GM23338 (cell line): ENCODE results near the gene EHMT2. TPM values are rescaled to one million over a fixed set of nuclear protein-coding genes. Genes with fewer than 3 reads are reported as not detected.

ENCODE experiments used
- ATAC-seq: fragments of 200-7000 bp; cut with Tn5 transposase; 3 replicates; pipeline ENCODE4 v1.9.1; 2020
- DNase-seq: peaks from one replicate; pipeline ENCODE4 v3.0.0-alpha.2; 2015; ENCODE audit warnings: low spot score
- H2AFZ ChIP-seq: fragments of 200-600 bp; sonication (generic); 2 replicates; pipeline ENCODE4 v1.8.0; 2016; ENCODE audit warnings: antibody characterized with exemption, mild to moderate bottlenecking, moderate library complexity
- H3F3A ChIP-seq: fragments of 200-600 bp; sonication (generic); replicated peaks from 2 replicates; pipeline ENCODE4 v1.8.0; 2017; ENCODE audit warnings: antibody characterized with exemption, mixed run types, low read depth
- H3K27ac ChIP-seq: fragments of 200-600 bp; sonication (generic); 2 replicates; pipeline ENCODE4 v1.6.1; 2016; ENCODE audit warnings: low read depth
- H3K27me3 ChIP-seq: fragments of 200-600 bp; sonication (generic); 2 replicates; pipeline ENCODE4 v1.8.0; 2016; ENCODE audit warnings: mild to moderate bottlenecking, mixed run types, moderate library complexity; ENCODE audit not compliant: insufficient read depth
- H3K36me3 ChIP-seq: fragments of 200-600 bp; sonication (generic); 2 replicates; pipeline ENCODE4 v1.8.0; 2016; ENCODE audit warnings: mild to moderate bottlenecking; ENCODE audit not compliant: insufficient read depth
- H3K4me1 ChIP-seq: fragments of 200-600 bp; sonication (generic); 2 replicates; pipeline ENCODE4 v1.8.0; 2016; ENCODE audit warnings: mild to moderate bottlenecking, moderate library complexity; ENCODE audit not compliant: insufficient read depth
- H3K4me2 ChIP-seq: fragments of 200-600 bp; sonication (generic); 2 replicates; pipeline ENCODE4 v1.7.1; 2017; ENCODE audit warnings: mixed run types
- H3K4me3 ChIP-seq: fragments of 200-600 bp; sonication (generic); 2 replicates; pipeline ENCODE4 v1.6.1; 2016; ENCODE audit warnings: mixed run types
- H3K79me2 ChIP-seq: fragments of 200-600 bp; sonication (generic); replicated peaks from 2 replicates; pipeline ENCODE4 v1.8.0; 2017; ENCODE audit warnings: mild to moderate bottlenecking; ENCODE audit not compliant: insufficient read depth
- H3K9me2 ChIP-seq: fragments of 200-600 bp; sonication (generic); 2 replicates; pipeline ENCODE4 v1.8.0; 2017; ENCODE audit not compliant: insufficient read depth
- H4K20me1 ChIP-seq: fragments of 200-600 bp; sonication (generic); replicated peaks from 2 replicates; pipeline ENCODE4 v1.8.0; 2017; ENCODE audit warnings: mild to moderate bottlenecking; ENCODE audit not compliant: insufficient read depth
- H3K27ac Mint-ChIP-seq: 2 replicates; pipeline ENCODE4 v1.8.0; 2020; ENCODE audit warnings: inconsistent platforms, mild to moderate bottlenecking, moderate library complexity, mixed read lengths
- H3K27me3 Mint-ChIP-seq: 3 replicates; pipeline ENCODE4 v1.8.0; 2022; ENCODE audit warnings: low read depth, mild to moderate bottlenecking, moderate library complexity, mixed read lengths, inconsistent platforms; ENCODE audit not compliant: insufficient read depth, poor library complexity
- H3K36me3 Mint-ChIP-seq: 3 replicates; pipeline ENCODE4 v1.8.0; 2021; ENCODE audit warnings: low read depth, mild to moderate bottlenecking, inconsistent platforms, moderate library complexity, mixed read lengths
- H3K4me1 Mint-ChIP-seq: 3 replicates; pipeline ENCODE4 v1.8.0; 2020; ENCODE audit warnings: mild to moderate bottlenecking, inconsistent platforms, mixed read lengths
- H3K4me3 Mint-ChIP-seq: 3 replicates; pipeline ENCODE4 v1.8.0; 2021; ENCODE audit warnings: moderate library complexity, mild to moderate bottlenecking, inconsistent platforms, mixed read lengths
- H3K9me3 Mint-ChIP-seq: 3 replicates; pipeline ENCODE4 v1.8.0; 2020; ENCODE audit warnings: moderate library complexity, mild to moderate bottlenecking, inconsistent platforms, mixed read lengths
- CREB1 ChIP-seq: fragments of 250-450 bp; sonication (Bioruptor Pico); IDR thresholded peaks from 2 replicates; pipeline ENCODE4 v1.5.0; 2020; ENCODE audit warnings: low read depth, mild to moderate bottlenecking, moderate library complexity
- CTCF ChIP-seq, 2 experiments: fragments of 200-600 bp in 1 of 2; sonication (generic) in 1 of 2; conservative IDR thresholded peaks; 2 replicates each; pipeline versions ENCODE4 v1.5.1 to v1.6.1; 2016 to 2017; ENCODE audit warnings: antibody characterized with exemption in 2 of 2, low read depth in 2 of 2, mild to moderate bottlenecking in 2 of 2, moderate library complexity in 1 of 2
- ETS1 ChIP-seq: IDR thresholded peaks from 2 replicates; pipeline ENCODE4 v1.6.1; 2016; ENCODE audit warnings: antibody characterized with exemption
- EZH2 ChIP-seq: fragments of 200-600 bp; sonication (generic); IDR thresholded peaks from one replicate; pipeline ENCODE4 v1.8.0; 2017; ENCODE audit warnings: antibody characterized with exemption, mild to moderate bottlenecking, low read depth; ENCODE audit not compliant: unreplicated experiment
- EZH2phosphoT487 ChIP-seq: fragments of 200-600 bp; sonication (generic); IDR thresholded peaks from one replicate; pipeline ENCODE4 v1.8.1; 2018; ENCODE audit warnings: antibody characterized with exemption; ENCODE audit not compliant: unreplicated experiment
- JUNB ChIP-seq: IDR thresholded peaks from one replicate; pipeline ENCODE4 v1.6.1; 2016; ENCODE audit warnings: antibody characterized with exemption; ENCODE audit not compliant: unreplicated experiment
- NANOG ChIP-seq: IDR thresholded peaks from 2 replicates; pipeline ENCODE4 v1.6.1; 2016; ENCODE audit warnings: antibody characterized with exemption, borderline replicate concordance
- POLR2AphosphoS5 ChIP-seq: IDR thresholded peaks from 2 replicates; pipeline ENCODE4 v1.6.1; 2016; ENCODE audit warnings: antibody characterized with exemption, low read depth
- REST ChIP-seq: IDR thresholded peaks from one replicate; pipeline ENCODE4 v1.6.1; 2018; ENCODE audit warnings: antibody characterized with exemption; ENCODE audit not compliant: unreplicated experiment
- STAT1 ChIP-seq: IDR thresholded peaks from one replicate; pipeline ENCODE4 v1.6.1; 2016; ENCODE audit warnings: antibody characterized with exemption; ENCODE audit not compliant: unreplicated experiment
- ZNF114 ChIP-seq: fragments of 250-450 bp; sonication (Bioruptor Pico); IDR thresholded peaks from 2 replicates; pipeline ENCODE4 v1.5.0; 2020; ENCODE audit warnings: mild to moderate bottlenecking, moderate library complexity
- ZNF331 ChIP-seq: fragments of 250-450 bp; sonication (Bioruptor Pico); IDR thresholded peaks from 2 replicates; pipeline ENCODE4 v1.5.0; 2020; ENCODE audit warnings: low read depth, mild to moderate bottlenecking, moderate library complexity
- ZNF462 ChIP-seq: fragments of 250-450 bp; sonication (Bioruptor Pico); IDR thresholded peaks from 2 replicates; pipeline ENCODE4 v1.5.0; 2020; ENCODE audit warnings: mild to moderate bottlenecking, moderate library complexity
- polyA plus RNA-seq: library from polyadenylated mRNA; unstranded; fragments of >200 nt; fragmentation: Nextera tagmentation; extraction: Ambion mirVana; gene quantifications from 2 replicates; pipeline ENCODE4 v1.2.1, GENCODE V29; 2016
- total RNA-seq: library from RNA; depleted of rRNA; stranded (reverse); fragments of >200 nt; shearing (Covaris generic); gene quantifications from 2 replicates; pipeline ENCODE4 v1.2.3, GENCODE V29; 2014

The EHMT2 gene
- total and polyA plus RNA-seq, 2 experiments from 2014 or later, result 113 to 193 TPM

DNA sequence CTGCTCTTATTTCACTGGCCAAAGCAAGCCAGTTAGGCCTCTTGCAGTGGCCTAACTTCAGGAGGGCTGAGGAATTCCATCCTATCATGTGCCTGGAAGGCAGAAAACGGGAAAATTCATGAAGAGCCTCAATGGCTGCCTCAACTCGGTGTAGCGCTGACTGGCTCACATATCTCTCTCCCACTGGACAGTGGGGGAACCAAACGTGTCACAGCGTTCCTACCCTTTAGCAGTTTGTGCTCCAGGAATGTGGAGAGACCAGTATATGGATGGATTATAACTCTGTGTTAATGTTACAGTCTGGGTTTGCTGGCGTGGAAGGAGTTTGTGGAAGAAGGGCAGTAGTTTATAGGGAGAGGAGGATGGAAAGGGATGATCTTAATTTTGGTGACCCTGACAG, 18.3 kb upstream of the EHMT2 start:
- no peak for TF ChIP-seq JUNB
- no peak for TF ChIP-seq CREB1
- no peak for TF ChIP-seq REST
- TF ChIP-seq STAT1, result no peak
- no peak for TF ChIP-seq NANOG
- no peak for TF ChIP-seq ZNF462 (CRISPR knock-in tag)
- no peak for TF ChIP-seq EZH2
- TF ChIP-seq CTCF (conservative IDR thresholded peaks at IDR 0.05; ENCODE audit: low read depth in 2 of 2), result no peak
- TF ChIP-seq ETS1, result no peak
- no peak for TF ChIP-seq EZH2phosphoT487
- TF ChIP-seq POLR2AphosphoS5, result no peak
- TF ChIP-seq ZNF114, result no peak
- no peak for TF ChIP-seq ZNF331 (CRISPR knock-in tag)

More for the DNA sequence above, 18.3 kb upstream of the EHMT2 start:
- Histone ChIP-seq H3F3A (no peaks in the 10 kb centered on the region), H2AFZ (peak overlapping the region; percentile 64; the same call in 1 of the 2 replicates), H3K9me2 (no peaks in the 10 kb centered on the region), H3K4me2 (no peak overlapping the region), H3K36me3 (no peaks in the 10 kb centered on the region), H3K4me3 (no peak overlapping the region), H3K27me3 (no peaks in the 10 kb centered on the region), H4K20me1 (no peaks in the 10 kb centered on the region), H3K4me1 (no peaks in the 10 kb centered on the region), H3K79me2 (no peaks in the 10 kb centered on the region), H3K27ac (no peak overlapping the region)
- Mint-ChIP-seq H3K4me3 (no peak overlapping the region), H3K27me3 (peaks cover 4% of the 10 kb centered on the region), H3K4me1 (no peaks in the 10 kb centered on the region), H3K27ac (no peak overlapping the region), H3K9me3 (no peaks in the 10 kb centered on the region), H3K36me3 (no peaks in the 10 kb centered on the region)
- DNase-seq, result no peak
- no peak for ATAC-seq
